UCSD-AML1 (cell line): Measurements from ENCODE around the gene LRRC7.
"Not testable (repeated sequence)": the region's sequence is repeated elsewhere in the genome, so short reads cannot be mapped to it uniquely, and the experiment has no call there.

Source experiments
- DNase-seq: peaks from one replicate; lab custom pipeline; 2025; ENCODE audit not compliant: unreplicated experiment; lab: John Stamatoyannopoulos, UW

LRRC7 gene

DNA sequence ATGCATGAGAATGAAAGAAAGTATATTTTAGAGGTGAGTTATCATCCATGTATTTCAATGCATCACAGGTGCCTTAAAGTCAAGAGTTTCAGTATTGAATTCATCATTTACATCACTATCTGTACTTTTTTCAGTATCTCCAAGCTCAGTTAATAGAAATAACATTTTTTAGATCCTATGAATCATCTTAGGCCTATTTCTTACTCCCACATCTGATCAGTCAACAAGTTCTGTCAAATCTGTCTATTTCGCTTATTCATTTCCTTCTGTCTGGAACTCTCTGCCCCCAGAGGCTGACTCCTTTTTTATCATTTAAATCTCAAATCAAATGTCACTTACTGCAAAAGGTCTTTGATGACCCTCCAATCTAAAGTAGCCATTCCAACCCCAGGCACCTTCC is 295.2 kb downstream of the LRRC7 start:
- no peak for DNase-seq

DNA sequence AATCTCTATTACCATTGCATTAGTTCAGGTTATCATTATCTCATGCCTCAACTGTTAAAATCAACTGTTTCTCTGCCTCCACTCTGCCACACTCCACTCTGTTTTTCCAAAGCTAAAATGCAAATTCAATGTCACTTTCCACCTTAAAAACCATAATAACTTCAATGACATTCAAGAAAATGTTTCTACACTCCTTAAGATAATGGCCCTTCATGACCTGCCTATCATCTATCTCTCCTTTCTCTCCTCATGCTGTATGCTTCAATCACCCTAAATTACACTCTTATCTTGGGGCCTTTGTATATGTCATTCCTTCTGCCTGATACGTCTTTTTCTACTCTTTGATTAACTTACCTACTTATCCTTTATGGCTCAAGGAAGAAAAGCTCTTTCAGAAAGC is 296.0 kb downstream of the LRRC7 start:
- no peak for DNase-seq

DNA sequence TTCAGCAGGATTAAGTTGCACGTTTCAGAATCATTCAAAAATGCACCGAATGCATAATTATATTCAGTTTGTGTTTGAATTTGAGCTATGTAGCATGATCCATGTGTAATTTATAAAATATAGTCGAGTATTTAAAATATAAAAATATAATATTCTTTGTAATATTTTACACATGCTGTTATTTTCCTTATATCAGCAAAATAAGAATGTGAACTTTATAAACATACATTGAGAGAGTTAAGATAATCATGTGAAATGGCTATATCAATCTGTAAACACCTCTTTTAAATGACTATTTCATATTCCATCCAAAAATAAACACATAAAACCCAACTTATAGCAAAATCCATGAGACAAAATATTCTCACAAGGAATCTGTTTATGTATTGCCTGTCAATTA is 303.7 kb downstream of the LRRC7 start:
- no peak for DNase-seq

DNA sequence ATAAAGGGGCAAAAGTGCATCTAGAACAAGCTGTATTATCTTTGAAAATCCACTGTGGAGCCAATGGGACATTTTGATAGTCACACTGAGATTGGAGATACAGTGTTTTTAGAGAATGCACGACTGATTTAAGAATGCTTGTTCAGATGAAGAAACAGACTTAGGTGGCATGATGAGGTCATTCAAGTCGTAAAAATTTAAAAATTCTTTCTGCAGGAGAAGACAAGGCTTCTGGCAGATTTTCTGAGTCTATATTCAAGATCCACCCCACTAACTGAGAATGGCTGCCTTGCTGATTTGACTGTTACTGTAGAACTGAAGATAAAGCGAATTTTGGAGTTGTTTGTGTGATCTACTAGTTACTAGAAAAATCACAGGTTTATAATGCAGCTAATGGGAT is 310.6 kb downstream of the LRRC7 start:
- no peak for DNase-seq

DNA sequence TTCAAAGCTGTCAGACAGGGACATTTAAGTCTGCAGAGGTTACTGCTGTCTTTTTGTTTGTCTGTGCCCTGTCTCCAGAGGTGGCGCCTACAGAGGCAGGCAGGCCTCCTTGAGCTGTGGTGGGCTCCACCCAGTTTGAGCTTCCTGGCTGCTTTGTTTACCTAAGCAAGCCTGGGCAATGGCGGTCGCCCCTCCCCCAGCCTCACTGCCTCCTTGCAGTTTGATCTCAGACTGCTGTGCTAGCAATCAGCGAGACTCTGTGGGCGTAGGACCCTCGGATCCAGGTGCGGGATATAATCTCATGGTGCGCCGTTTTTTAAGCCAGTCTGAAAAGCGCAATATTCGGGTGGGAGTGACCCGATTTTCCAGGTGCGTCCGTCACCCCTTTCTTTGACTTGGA is 320.3 kb downstream of the LRRC7 start:
- DNase-seq = not testable (repeated sequence)

DNA sequence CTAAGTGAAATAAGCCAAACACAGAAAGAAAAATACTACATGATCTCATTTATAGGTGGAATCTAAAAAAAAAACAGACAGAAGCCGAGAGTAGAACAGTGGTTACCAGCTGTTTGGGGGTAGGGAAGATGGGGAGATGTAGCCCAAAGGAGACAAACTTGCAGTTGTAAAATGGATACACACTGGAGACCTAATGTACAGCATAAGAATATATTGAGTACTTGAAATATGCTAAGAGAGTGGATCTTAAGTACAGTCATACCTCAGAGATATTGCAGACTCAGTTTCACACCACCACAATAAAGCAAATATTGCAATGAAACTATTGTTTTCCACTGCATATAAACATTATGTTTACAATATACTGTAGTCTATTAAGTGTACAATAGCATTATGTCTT is 320.9 kb downstream of the LRRC7 start:
- no peak for DNase-seq

DNA sequence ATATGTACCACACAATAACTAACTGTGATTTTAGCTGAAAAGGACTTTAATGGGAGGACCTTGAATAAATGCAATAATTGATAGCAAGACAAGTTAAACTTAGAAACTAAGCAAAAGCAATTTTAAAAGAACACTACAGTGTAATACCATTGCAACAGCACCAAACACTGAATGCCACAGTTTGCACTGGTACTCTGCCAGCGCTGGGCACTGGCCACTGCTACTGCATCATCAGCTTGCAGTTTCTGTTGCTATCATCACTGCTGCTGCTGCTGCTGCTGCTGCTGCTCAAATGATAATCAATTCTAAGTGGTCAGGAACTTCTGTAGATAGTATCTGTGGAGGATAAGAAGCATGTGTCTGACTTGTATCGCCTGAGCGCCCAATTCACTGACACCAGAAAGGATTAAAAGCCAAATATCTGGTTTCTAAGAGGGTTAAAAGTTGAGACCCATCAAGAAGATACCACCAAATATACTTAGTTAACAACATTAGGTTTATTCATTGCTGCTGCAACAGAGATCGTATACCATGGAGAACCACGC is 330.8 kb downstream of the LRRC7 start:
- DNase-seq = no peak

DNA sequence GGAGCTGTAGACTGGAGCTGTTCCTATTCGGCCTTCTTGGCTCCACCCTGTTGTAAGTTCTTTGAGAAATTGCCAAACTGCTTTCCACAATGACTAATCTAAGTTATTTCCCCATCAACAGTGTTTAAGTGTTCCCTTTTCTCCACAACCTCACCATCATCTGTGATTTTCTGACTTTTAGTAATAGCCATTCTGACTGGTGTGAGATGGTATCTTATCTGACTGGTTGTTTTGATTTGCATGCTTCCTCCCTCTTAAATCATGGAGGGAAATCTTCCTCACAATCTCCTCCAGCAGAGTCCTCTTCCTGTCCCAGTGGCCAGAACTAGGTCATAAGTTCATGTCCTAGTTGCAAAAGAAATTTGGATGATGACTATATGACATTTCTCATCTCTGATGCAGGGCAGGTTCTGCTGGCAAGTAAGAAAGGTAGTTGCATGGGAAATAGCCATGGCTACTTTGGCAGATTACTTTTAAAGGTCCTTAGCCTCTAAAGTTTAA is 343.6 kb downstream of the LRRC7 start:
- DNase-seq = no peak

DNA sequence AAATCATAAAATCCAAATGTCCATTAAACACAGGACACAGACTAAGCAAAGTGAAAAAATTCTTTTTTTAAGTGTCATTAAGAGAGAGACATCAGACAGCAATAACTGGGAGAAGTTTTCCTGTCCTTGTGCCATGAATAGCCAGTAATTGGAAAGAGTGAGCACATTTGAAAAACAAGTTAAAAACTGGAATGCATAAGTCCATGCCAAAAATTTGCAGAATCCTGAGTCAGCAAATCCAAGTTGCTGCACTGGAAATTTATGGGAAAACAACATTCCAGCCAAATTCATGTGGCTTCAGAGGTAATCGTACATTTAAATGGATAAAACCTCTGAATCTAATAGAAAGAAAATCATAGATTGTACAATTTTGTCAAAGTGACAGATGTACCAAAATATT is 346.3 kb downstream of the LRRC7 start:
- no peak for DNase-seq

DNA sequence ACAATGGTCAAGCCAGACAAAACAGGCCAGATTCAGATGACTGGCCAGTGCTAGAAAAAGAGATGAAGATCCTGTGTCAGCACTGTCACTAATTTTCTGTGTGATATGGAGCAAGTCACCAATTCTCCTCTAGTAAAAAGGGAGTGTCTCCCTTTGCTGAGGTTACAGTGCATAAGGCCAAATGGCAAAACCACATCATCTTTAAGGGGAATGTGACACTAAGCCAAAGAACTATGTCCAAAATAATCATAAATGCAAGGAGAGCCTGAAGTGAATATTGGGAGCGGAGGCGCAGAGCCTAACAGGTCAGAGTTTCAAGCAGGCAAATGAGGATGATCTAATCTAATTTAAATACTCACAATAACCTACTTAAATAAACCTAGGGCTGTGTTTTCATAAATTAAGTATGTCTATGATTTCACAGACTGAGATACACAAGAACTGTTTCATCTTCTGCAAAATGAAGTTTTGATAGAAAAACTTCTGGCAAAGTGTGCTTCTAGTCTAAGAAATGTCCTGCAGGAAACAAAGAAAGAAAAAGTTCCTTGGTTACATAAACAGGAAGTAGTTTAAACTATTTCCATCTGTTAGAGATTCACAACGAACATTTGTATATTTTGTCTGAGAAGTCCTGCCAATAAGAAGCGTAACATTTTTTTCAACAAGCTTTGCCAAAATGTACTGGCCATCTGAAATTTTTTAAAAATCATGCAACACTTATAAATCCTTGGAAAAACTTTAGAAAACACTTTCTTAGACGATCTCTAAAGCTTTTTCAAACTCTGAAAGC is 347.4 kb downstream of the LRRC7 start:
- DNase-seq = no peak

DNA sequence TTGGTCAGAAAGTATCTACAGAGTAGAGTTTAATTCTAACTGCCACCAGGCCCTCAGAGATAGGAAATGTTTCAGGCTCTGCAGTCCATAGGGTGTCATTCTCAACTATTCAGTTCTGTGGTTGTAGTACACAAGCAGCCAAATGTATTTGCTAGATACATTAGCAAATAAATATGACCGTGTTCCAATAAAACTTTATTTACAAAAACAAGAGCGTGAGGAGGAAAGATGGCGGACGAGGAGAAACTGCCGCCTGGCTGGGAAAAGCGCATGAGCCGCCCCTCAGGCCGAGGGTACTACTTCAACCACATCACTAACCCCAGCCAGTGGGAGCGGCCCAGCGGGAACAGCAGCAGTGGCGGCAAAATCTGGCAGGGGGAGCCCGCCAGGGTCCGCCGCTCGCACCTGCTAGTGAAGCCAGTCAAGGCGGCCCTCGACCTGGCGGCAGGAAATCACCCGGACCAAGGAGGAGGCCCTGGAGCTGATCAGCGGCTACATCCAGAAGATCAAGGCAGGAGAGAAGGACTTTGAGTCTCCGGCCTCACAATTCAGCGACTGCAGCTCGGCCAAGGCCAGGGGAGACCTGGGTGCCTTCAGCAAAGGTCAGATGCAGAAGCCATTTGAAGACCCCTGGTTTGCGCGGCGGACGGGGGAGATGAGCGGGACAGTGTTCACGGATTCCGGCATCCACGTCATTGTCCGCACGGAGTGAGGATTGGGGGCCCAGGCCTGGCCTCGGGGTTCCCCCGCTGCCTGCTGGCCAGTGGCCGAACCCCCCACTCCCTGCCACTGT is 351.6 kb downstream of the LRRC7 start:
- DNase-seq = no peak

DNA sequence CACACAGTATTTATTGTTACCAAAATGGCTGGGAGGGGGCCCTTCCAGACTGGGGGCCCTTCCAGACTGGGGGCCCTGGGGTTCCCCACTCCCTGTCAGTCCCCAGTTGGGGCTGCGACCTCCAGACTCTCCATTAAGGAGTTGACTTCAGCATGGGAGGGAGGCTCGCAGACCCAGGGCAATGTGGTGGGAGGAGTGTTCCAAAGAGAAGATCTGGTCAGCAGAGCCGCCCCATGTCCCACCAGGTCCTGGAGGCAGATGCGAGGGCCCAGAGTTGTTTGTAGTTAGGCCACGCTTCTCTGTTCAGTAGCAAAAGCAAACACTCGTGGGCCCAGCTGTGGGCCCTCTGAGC is 352.2 kb downstream of the LRRC7 start:
- no peak for DNase-seq

DNA sequence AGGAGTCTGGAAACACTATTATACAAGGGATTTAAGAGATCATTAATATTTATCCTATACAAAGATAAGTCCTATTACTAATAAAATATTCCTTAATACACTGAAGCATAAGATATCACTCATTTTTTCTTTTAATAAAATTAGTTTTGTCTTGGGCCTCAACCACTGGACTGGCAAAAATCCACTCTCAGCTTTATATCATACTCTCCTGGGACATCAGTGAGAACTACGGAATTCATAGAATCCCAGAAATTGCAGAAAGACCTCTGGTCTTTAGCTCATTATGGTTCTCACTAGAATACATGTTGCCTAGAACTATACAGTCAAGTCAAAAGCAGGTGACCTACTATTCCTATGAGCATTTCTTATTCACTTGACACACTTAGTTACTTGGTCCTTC is 352.7 kb downstream of the LRRC7 start:
- no peak for DNase-seq

DNA sequence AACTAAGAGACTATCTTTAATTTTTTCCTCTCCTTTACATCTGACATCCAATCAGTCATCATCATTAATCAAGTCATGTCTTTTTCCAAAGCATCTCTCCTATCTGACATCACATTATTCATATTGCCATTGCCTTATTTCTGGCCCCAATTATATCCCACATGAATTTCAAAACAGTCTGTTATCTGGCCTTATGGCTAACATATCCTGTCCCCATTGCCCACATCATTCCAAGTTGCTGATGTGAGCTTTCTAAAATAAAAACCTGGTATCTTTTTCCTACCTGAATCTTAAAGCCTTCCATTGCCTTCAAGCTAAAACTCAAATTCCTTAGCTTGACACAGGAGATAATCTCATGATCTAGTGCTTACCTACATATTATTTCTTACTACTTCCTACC is 353.8 kb downstream of the LRRC7 start:
- DNase-seq = no peak

DNA sequence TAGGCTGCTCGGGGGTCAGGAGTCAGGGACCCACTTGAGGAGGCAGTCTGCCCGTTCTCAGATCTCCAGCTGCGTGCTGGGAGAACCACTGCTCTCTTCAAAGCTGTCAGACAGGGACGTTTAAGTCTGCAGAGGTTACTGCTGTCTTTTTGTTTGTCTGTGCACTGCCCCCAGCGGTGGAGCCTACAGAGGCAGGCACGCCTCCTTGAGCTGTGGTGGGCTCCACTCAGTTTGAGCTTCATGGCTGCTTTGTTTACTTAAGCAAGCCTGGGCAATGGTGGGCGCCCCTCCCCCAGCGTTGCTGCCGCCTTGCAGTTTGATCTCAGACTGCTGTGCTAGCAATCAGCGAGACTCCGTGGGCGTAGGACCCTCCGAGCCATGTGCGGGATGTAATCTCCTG is 360.5 kb downstream of the LRRC7 start:
- DNase-seq = not testable (repeated sequence)

DNA sequence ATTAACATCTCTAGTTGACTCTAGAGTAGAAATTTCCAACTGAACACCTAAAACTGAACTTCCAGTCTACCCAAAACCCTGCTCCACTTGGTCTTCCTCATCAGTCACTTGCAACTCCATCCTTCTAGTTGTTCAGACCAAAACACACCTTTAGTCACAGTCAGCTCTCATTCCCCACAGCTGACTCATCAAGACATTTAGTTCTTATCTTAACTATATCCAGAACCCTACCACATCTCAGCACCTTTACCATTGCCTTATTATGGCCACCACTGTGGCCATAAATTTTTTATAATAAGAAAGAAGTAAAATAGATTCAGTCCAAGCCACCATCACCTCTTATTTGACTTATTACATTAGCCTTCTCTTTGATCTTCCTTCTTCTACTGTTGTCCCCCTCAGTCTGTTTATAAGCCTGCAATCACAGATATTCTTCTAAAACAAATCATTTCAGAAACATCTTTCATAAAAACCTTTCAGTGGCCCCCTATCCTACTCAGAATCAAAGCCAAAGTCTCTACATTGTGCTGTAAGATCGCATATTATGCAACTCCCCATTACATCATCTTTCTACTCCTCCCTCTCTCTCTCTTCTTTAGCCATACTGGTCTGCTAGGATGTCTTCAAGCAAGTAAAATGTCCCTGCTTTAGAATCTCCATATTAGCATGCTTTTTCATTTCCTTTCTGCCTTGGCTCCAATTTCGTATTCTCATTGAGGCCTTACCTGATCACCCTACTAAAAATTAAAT is 361.8 kb downstream of the LRRC7 start:
- DNase-seq = no peak

DNA sequence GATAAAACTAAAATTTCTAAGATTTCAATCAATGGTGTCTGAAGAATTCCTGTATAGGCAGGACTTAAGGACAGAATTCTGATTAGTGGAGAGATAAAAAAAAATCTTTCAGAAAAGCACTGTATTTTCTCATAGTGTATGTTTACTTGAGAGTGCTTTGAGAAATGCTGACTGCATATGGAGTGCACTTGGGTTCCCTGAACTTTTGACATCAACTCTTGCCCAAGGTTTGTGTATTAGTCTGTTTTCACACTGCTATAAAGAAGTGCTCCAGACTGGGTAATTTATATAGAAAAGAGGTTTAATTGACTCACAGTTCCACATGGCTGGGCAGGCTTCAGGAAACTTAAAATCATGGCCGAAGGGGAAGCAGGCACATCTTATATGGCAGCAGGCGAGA is 362.7 kb downstream of the LRRC7 start:
- no peak for DNase-seq

DNA sequence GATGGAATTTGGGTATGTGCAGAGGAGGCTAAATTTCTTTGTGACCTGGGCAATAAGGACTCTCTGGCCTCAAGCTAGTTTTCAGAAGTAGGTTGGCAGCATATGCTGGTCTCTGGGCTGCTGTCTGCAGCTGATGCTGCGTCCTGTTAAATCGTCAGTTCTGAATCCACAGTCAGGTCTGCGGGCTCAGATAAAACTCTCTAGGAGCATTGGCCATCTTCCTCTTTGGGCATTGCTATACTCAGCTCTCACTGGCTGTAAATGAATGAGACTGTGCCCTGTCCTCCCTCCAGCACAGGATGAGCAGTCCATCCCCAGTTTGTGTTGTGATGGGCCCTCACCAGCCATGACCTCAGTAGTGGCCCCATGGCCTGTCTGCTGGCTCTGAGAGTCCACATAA is 365.0 kb downstream of the LRRC7 start:
- DNase-seq = no peak

DNA sequence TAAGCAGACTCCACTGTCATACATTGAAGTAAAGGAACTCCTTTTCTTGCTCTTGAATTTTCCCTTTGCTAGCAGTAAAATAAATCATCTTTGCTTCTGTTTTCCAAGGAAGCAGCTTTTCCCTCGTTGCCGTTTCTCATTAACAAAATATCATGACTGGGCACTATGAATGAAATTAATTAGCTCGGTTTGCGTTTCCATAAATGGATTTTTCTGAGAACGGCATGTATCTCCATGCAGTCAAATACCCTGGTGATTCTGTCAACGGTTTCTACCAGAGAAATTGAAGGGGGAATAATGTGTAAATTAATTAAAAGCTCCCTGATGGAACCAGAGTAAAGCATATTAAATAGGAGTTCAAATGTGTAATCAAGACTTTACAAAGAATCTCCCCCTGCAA is 372.5 kb downstream of the LRRC7 start:
- no peak for DNase-seq

DNA sequence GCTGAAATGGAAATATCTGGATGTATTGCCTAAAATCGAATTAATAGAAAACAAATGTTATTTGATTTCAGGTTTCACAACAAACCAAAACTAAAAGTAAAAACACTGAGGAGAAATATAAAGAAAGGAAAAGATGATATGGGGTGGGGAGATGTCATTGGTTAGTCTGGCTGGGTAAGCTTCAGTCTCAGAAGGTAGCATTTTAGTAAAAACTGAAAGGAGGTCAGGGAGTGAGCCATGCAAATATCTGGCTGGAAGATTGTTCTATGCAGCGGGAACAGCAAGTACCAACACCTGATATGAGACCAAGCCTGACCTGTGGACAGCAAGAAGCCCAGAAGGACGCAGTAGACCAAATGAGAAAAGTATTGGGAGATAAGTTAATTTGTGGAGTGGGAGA is 373.1 kb downstream of the LRRC7 start:
- no peak for DNase-seq

DNA sequence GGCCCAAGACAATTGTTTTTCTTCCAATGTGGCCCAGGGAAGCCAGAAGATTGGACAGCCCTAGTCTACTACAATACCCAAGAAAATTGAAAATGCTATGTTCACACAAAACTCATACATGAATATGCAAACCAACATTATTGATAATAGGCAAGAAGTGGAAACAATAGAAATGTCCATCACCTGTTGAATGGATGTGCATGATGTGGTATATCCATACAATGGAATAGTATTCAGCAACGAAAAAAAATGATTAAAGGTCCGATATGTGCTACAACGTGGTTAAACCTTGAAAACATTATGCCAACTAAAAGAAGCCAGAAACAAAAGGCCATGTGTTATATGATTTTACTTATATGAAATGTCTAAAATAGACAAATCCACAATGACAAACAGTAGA is 375.3 kb downstream of the LRRC7 start:
- no peak for DNase-seq

DNA sequence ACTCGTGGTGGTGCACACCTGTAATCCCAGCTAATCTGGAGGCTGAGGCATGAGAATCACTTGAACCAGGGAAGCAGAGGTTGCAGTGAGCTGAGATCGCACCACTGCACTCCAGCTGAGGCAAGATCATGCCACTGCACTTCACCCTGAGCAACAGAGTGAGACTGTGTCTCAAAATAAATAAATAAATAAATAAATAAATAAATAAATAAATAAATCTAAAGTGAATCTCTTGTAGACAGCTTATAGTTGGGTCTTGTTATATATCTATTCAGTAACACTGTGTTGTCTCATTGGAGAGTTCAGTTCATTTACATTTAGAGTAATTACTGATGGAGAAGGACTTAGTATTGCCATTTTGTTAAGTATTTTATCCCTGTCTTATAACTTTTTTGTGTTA is 379.2 kb downstream of the LRRC7 start:
- no peak for DNase-seq
